GM12891 (cell line): Measurements from ENCODE around the gene COQ2.

ENCODE experiments used
- PAX5 ChIP-seq: IDR thresholded peaks from 2 replicates; pipeline ENCODE4 v1.6.1; 2011; ENCODE audit warnings: low read length, moderate library complexity, mild to moderate bottlenecking; ENCODE audit not compliant: insufficient read depth, severe bottlenecking
- POLR2A ChIP-seq: IDR thresholded peaks from 2 replicates; pipeline ENCODE4 v1.6.1; 2011; ENCODE audit warnings: low read depth, low read length, control low read depth
- POLR2AphosphoS5 ChIP-seq: IDR thresholded peaks from 2 replicates; pipeline ENCODE4 v1.6.1; 2011; ENCODE audit warnings: low read depth, low read length, control low read depth
- POU2F2 ChIP-seq: IDR thresholded peaks from 2 replicates; pipeline ENCODE4 v1.6.1; 2011; ENCODE audit warnings: low read depth, mild to moderate bottlenecking, control low read depth, low read length, moderate library complexity
- SPI1 ChIP-seq: IDR thresholded peaks from 2 replicates; pipeline ENCODE4 v1.6.1; 2011; ENCODE audit warnings: low read depth, low read length, control low read depth
- TAF1 ChIP-seq: IDR thresholded peaks from 2 replicates; pipeline ENCODE4 v1.6.1; 2011; ENCODE audit warnings: low read depth, low read length, control low read depth

- no peak for TF ChIP-seq POLR2A
- TF ChIP-seq POLR2AphosphoS5: no peak
- no peak for TF ChIP-seq TAF1
- no peak for TF ChIP-seq POU2F2
- TF ChIP-seq PAX5: no peak
- TF ChIP-seq SPI1: 0 out of 2 replicates have a peak, but pooled peaks have one; percentile 12
Measured at GRCh38 chr4:83331956-83332355, 47.4 kb upstream of the COQ2 start.
